Pons (tissue), 1 donor: ENCODE results near the gene SHISAL2A.

Experiments
- DNase-seq: peaks from one replicate; pipeline ENCODE4 v3.0.0-alpha.2; 2016; ENCODE audit warnings: low spot score

SHISAL2A gene

GRCh38 chr1:52659851-52660596 lies 27.1 kb downstream of the SHISAL2A start:
- DNase-seq = no peak

GRCh38 chr1:52660807-52661206 lies 27.8 kb downstream of the SHISAL2A start:
- no peak for DNase-seq

GRCh38 chr1:52662645-52663313 lies 29.8 kb downstream of the SHISAL2A start:
- DNase-seq = no peak

GRCh38 chr1:52663716-52664115 lies 30.7 kb downstream of the SHISAL2A start:
- DNase-seq = no peak

GRCh38 chr1:52665006-52665941 lies 32.3 kb downstream of the SHISAL2A start:
- no peak for DNase-seq

- DNase-seq = no peak
These were observed 34.3 kb downstream of the SHISAL2A start for GRCh38 chr1:52667290-52667689.

- DNase-seq = no peak
These were observed 35.0 kb downstream of the SHISAL2A start for GRCh38 chr1:52667984-52668383.

GRCh38 chr1:52668711-52669110 lies 35.7 kb downstream of the SHISAL2A start:
- DNase-seq = no peak

GRCh38 chr1:52669696-52670095 lies 36.7 kb downstream of the SHISAL2A start:
- DNase-seq = no peak

GRCh38 chr1:52670604-52671003 lies 37.6 kb downstream of the SHISAL2A start:
- DNase-seq = no peak

- no peak for DNase-seq
These were observed 40.0 kb downstream of the SHISAL2A start for GRCh38 chr1:52672946-52673345.

GRCh38 chr1:52673513-52673912 lies 40.5 kb downstream of the SHISAL2A start:
- DNase-seq = no peak

- no peak for DNase-seq
These were observed 41.8 kb downstream of the SHISAL2A start for GRCh38 chr1:52674497-52675384.

GRCh38 chr1:52676249-52676903 lies 43.4 kb downstream of the SHISAL2A start:
- DNase-seq = peak; percentile 64

- peak; percentile 32 for DNase-seq
These were observed 44.3 kb downstream of the SHISAL2A start for GRCh38 chr1:52677076-52677806.

- no peak for DNase-seq
These were observed 46.1 kb downstream of the SHISAL2A start for GRCh38 chr1:52679048-52679447.

GRCh38 chr1:52679498-52679897 lies 46.5 kb downstream of the SHISAL2A start:
- no peak for DNase-seq

- DNase-seq = no peak
These were observed 47.4 kb downstream of the SHISAL2A start for GRCh38 chr1:52680353-52680752.

GRCh38 chr1:52681136-52681535 lies 48.2 kb downstream of the SHISAL2A start:
- no peak for DNase-seq

GRCh38 chr1:52683367-52683940 lies 50.5 kb downstream of the SHISAL2A start:
- DNase-seq = no peak
